CD4-positive, alpha-beta T cell (primary cell): ENCODE results near the gene IGSF8. TPM values are rescaled to one million over a fixed set of nuclear protein-coding genes. Genes with fewer than 3 reads are reported as not detected.

Source experiments
- ATAC-seq: fragments of 200-7000 bp; cut with Tn5 transposase; one replicate; pipeline ENCODE4 v1.10.0; 2022; ENCODE audit warnings: mild to moderate bottlenecking; ENCODE audit not compliant: poor library complexity
- CTCF ChIA-PET: fragments of 350-600 bp; sonication (Branson Sonifier 250); formaldehyde crosslinking; loops from one replicate; lab custom pipeline; 2021; ENCODE audit warnings: antibody characterized with exemption, inconsistent platforms; lab: Charles Lee
- POLR2A ChIA-PET: fragments of 350-600 bp; sonication (Branson Sonifier 250); formaldehyde crosslinking; loops from one replicate; lab custom pipeline; 2021; ENCODE audit warnings: antibody characterized with exemption, inconsistent platforms; lab: Charles Lee
- DNase-seq, 14 experiments: peaks; one replicate each; pipeline ENCODE4 v3.0.0-alpha.2; 2013 to 2020; ENCODE audit warnings: mixed read lengths in 2 of 14
- H3K27ac ChIP-seq, 2 donors: one replicate each; pipeline versions ENCODE4 v1.5.1 to v1.7.0; 2013; ENCODE audit warnings: low read length in 2 of 2, low read depth in 1 of 2, mild to moderate bottlenecking in 1 of 2
- H3K27me3 ChIP-seq, 2 experiments: 1 replicate in 1 of 2; 2 replicates in 1 of 2; pipeline versions ENCODE4 v1.6.1 to v1.7.0; 2013; ENCODE audit warnings: low read length in 2 of 2, control low read depth in 1 of 2, mild to moderate bottlenecking in 1 of 2, moderate library complexity in 1 of 2; ENCODE audit not compliant: insufficient read depth in 2 of 2, control insufficient read depth in 1 of 2
- H3K36me3 ChIP-seq: one replicate; pipeline ENCODE4 v1.6.1; 2013; ENCODE audit warnings: low read length, control low read depth; ENCODE audit not compliant: insufficient read depth
- H3K4me1 ChIP-seq: one replicate; pipeline ENCODE4 v1.6.1; 2013; ENCODE audit warnings: low read length, control low read depth; ENCODE audit not compliant: insufficient read depth
- H3K4me3 ChIP-seq: one replicate; pipeline ENCODE4 v1.5.1; 2013; ENCODE audit warnings: mild to moderate bottlenecking, low read length, moderate library complexity
- H3K9me3 ChIP-seq, 2 experiments: 1 replicate in 1 of 2; 2 replicates in 1 of 2; pipeline versions ENCODE4 v1.6.1 to v1.7.0; 2013; ENCODE audit warnings: low read length in 2 of 2, mild to moderate bottlenecking in 2 of 2, control low read depth in 1 of 2, moderate library complexity in 1 of 2; ENCODE audit not compliant: control insufficient read depth in 1 of 2, insufficient read depth in 1 of 2
- H3K27ac Mint-ChIP-seq: one replicate; pipeline ENCODE4 v1.8.0; 2020; ENCODE audit warnings: mixed read lengths
- H3K27me3 Mint-ChIP-seq: one replicate; pipeline ENCODE4 v1.8.0; 2021; ENCODE audit warnings: mixed read lengths
- H3K36me3 Mint-ChIP-seq: one replicate; pipeline ENCODE4 v1.8.0; 2021; ENCODE audit warnings: low read depth, mixed read lengths
- H3K4me1 Mint-ChIP-seq: one replicate; pipeline ENCODE4 v1.8.0; 2021; ENCODE audit warnings: low read depth, mixed read lengths
- H3K4me3 Mint-ChIP-seq: one replicate; pipeline ENCODE4 v1.8.0; 2020; ENCODE audit warnings: mild to moderate bottlenecking, mixed read lengths
- H3K9me3 Mint-ChIP-seq: one replicate; pipeline ENCODE4 v1.8.0; 2020; ENCODE audit warnings: mixed read lengths
- CTCF ChIP-seq: fragments of 200-600 bp; IDR thresholded peaks from one replicate; pipeline ENCODE4 v1.8.0; 2022; ENCODE audit warnings: antibody characterized with exemption, mild to moderate bottlenecking
- intact Hi-C, 2 experiments: fragments of 100-400 bp; cut with DNase I in 1 of 2; cut with micrococcal nuclease in 1 of 2; formaldehyde crosslinking; loops; one replicate each; pipeline versions ENCODE4 v1.15.1 to v1.9.0; 2023 to 2025; cut with DNase I, micrococcal nuclease
- total RNA-seq, 174 experiments: library from RNA in 2 of 174; stranded (reverse) in 2 of 174; gene quantifications; one replicate each; pipeline ENCODE4 v1.2.3 and lab custom pipeline; 2021 to 2026

The IGSF8 gene
- total RNA-seq, 2 experiments from 2014 or later = 33.1 to 33.7 TPM

DNA sequence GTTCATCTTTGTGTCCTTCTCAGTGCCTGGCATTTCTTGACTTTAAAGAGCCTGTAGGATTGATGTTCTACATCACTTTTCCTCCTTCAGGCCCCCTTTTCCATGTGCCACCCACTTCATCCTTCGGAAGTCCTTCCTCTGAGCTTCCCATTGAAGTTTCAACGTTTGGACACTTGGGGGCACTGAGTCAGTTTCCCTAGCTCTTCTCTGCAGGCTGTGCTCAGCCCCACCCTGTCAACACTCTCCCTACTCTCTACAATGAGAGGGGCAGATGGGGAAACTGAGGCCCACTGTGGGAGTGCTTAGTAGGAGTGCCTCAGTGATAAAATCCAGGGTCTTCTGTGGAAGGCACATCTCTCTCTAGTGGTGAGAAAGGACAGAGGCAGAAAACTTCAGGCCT is 40.3 kb downstream of the IGSF8 start:
- no peak overlapping the region for H3K4me3 Mint-ChIP-seq
- peaks cover 50% of the 10 kb centered on the region for H3K27me3 Mint-ChIP-seq
- intact Hi-C loops = no loop called here
- no peaks in the 10 kb centered on the region for H3K36me3 Mint-ChIP-seq
- Histone ChIP-seq H3K36me3 (no peaks in the 10 kb centered on the region), H3K9me3 (no peaks in the 10 kb centered on the region), H3K4me1 (no peaks in the 10 kb centered on the region), H3K27ac (no peak overlapping the region), H3K27me3 (peaks cover 8% of the 10 kb centered on the region in 2 experiments), H3K4me3 (no peak overlapping the region)
- ChIA-PET CTCF (interaction anchor here (0.6 kb wide), 1 partner anchor 20 kb away, joined by 3 read pairs; no protein-coding TSS in a partner anchor), POLR2A (interaction anchor here (1.3 kb wide), 1 partner anchor 23 kb away, joined by 4 read pairs; the partner anchor contains the start of gene KCNJ9)
- no peak overlapping the region for H3K27ac Mint-ChIP-seq
- no peak for ATAC-seq
- H3K4me1 Mint-ChIP-seq = no peaks in the 10 kb centered on the region
- no peak for TF ChIP-seq CTCF
- DNase-seq = no peak
- no peaks in the 10 kb centered on the region for H3K9me3 Mint-ChIP-seq

DNA sequence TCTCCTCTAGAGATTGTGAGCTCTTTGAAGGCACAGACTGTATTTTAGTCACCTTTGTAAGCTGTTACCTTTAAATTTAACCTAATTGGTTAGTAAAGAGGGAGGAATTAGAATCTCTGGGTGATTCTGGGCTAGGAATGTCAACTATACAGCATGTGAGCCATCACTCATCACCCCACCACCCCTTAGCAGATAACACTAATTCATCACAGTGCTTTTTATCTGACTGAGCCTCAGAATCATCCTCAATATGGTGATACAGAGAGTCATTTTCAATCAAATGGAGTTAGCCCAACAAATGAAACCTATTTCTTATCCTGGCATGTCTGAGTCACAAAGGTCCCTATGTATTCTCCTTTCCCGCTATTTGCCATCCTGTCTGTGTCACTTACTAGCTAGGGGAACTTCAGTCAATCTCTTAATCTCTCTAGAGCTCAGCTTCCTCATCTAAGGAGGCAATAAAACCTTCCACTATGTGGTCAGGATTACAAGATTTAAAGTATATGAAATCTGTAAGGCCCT is 41.7 kb downstream of the IGSF8 start:
- no peaks in the 10 kb centered on the region for H3K9me3 ChIP-seq
- Mint-ChIP-seq H3K27ac (no peak overlapping the region), H3K9me3 (no peaks in the 10 kb centered on the region), H3K4me1 (no peaks in the 10 kb centered on the region), H3K27me3 (peaks cover 59% of the 10 kb centered on the region), H3K4me3 (no peak overlapping the region), H3K36me3 (no peaks in the 10 kb centered on the region)
- ATAC-seq (no peak), DNase-seq (no peak)
- H3K36me3 ChIP-seq = no peaks in the 10 kb centered on the region
- H3K27me3 ChIP-seq = peaks cover 8 to 13% of the 10 kb centered on the region in 2 experiments
- no peak overlapping the region for H3K27ac ChIP-seq
- H3K4me1 ChIP-seq = no peaks in the 10 kb centered on the region
- ChIA-PET CTCF (no interaction called here), POLR2A (no interaction called here)
- intact Hi-C loops = no loop called here
- no peak for TF ChIP-seq CTCF
- H3K4me3 ChIP-seq = no peak overlapping the region

DNA sequence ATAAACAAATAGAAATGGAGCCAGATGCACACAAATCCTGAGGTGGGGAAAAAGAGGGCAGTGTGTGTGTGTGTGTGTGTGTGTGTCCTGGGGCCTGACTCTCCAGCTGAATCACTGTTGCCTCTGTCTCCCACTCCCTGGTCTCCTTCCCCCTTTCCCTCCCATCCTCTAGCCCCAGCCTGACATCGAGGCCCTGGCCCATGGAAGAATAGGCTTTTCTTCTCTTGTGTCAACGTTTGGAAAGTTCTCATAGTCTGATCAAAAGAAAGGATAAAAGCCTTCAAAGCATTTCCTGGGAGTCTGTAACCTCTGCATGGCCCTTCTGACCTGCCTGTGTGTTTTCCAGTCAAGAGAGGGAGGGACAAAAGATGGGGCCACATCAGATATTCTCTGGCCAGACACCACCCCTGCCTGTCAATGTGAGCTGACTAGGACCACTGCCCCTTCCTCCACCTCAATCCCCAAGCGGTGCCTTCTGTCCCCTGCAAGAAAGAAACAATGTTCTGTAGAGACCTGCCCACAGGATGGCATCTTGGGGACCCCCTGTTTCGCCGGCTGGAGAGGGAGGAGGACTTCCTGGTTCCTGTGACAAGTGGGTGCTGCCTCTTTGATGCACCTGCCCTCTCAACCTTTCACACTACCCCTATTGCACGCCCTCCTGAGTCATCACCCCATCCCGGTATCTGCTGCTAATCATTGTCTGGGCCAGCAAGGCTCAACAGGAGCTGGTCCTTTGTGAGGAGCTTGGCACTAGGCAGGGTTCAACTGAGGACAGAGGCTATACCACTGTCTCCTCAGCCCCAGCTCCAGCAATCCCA is 44.7 kb downstream of the IGSF8 start:
- no peak overlapping the region for H3K27ac Mint-ChIP-seq
- H3K4me1 Mint-ChIP-seq = no peaks in the 10 kb centered on the region
- ChIA-PET POLR2A (no interaction called here), CTCF (no interaction called here)
- Histone ChIP-seq H3K27ac (no peak overlapping the region), H3K36me3 (no peaks in the 10 kb centered on the region), H3K4me1 (no peaks in the 10 kb centered on the region), H3K4me3 (no peak overlapping the region), H3K9me3 (no peaks in the 10 kb centered on the region), H3K27me3 (peaks cover 8 to 13% of the 10 kb centered on the region in 2 experiments)
- no peaks in the 10 kb centered on the region for H3K9me3 Mint-ChIP-seq
- ATAC-seq (no peak), DNase-seq (no peak)
- no peaks in the 10 kb centered on the region for H3K36me3 Mint-ChIP-seq
- no peak overlapping the region for H3K4me3 Mint-ChIP-seq
- peaks cover 50% of the 10 kb centered on the region for H3K27me3 Mint-ChIP-seq
- TF ChIP-seq CTCF = no peak
- intact Hi-C loops = no loop called here
